K562 (cell line): ENCODE measurements around the gene DCAF11. TPM values are rescaled to one million over a fixed set of nuclear protein-coding genes. Genes with fewer than 3 reads are reported as not detected.
A peak's percentile ranks its signal among the peaks of the same experiment; 100 is the strongest.

Experiments
- DACH1 ChIP-seq: fragments of 450-650 bp; IDR thresholded peaks from 2 replicates; pipeline ENCODE4 v1.6.1; 2018; ENCODE audit not compliant: partially characterized antibody
- ELK3 ChIP-seq: fragments of 450-650 bp; formaldehyde crosslinking; IDR thresholded peaks from 2 replicates; pipeline ENCODE4 v1.4.0; 2020; ENCODE audit warnings: mild to moderate bottlenecking
- EZH2 ChIP-seq: IDR thresholded peaks from 2 replicates; pipeline ENCODE4 v1.6.1; 2012; ENCODE audit warnings: low read depth, mild to moderate bottlenecking, inconsistent platforms, low read length, borderline replicate concordance
- KHSRP ChIP-seq: fragments of 450-650 bp; IDR thresholded peaks from 2 replicates; pipeline ENCODE4 v1.6.1; 2017
- KLF16 ChIP-seq: IDR thresholded peaks from 2 replicates; pipeline ENCODE4 v1.6.1; 2016; ENCODE audit warnings: antibody characterized with exemption
- NFYB ChIP-seq: IDR thresholded peaks from 2 replicates; pipeline ENCODE4 v1.6.1; 2011; ENCODE audit warnings: mild to moderate bottlenecking, moderate library complexity; ENCODE audit not compliant: insufficient read length; ENCODE audit errors: extremely low read depth
- NR1H2 ChIP-seq: sonication (generic); formaldehyde crosslinking; IDR thresholded peaks from 2 replicates; pipeline ENCODE4 v1.4.0; 2020; ENCODE audit warnings: mild to moderate bottlenecking, missing genetic modification reagents
- NR2C1 ChIP-seq, 2 experiments: fragments of 450-650 bp; IDR thresholded peaks; 2 replicates each; pipeline ENCODE4 v1.6.1; 2017; ENCODE audit warnings: mild to moderate bottlenecking in 2 of 2, antibody characterized with exemption in 1 of 2, inconsistent platforms in 1 of 2, missing compliant biosample characterization in 1 of 2, missing genetic modification characterization in 1 of 2
- PHB ChIP-seq: fragments of 250-450 bp; sonication (Bioruptor Pico); IDR thresholded peaks from 2 replicates; pipeline ENCODE4 v1.5.0; 2021
- RBBP5 ChIP-seq: fragments of 200-600 bp; sonication (generic); IDR thresholded peaks from 2 replicates; pipeline ENCODE4 v1.6.1; 2012; ENCODE audit warnings: borderline replicate concordance, mild to moderate bottlenecking, low read length, control low read depth, inconsistent platforms; ENCODE audit not compliant: insufficient read depth, poor library complexity, severe bottlenecking
- SMARCC2 ChIP-seq: fragments of 450-650 bp; IDR thresholded peaks from 2 replicates; pipeline ENCODE4 v1.6.1; 2017; ENCODE audit warnings: antibody characterized with exemption, moderate library complexity, mild to moderate bottlenecking, low read depth
- SREBF1 ChIP-seq: fragments of 150-350 bp; IDR thresholded peaks from 2 replicates; pipeline ENCODE4 v1.6.1; 2014; ENCODE audit warnings: antibody characterized with exemption, low read depth, low read length, borderline replicate concordance
- XRCC3 ChIP-seq: fragments of 450-650 bp; IDR thresholded peaks from 2 replicates; pipeline ENCODE4 v1.6.1; 2017; ENCODE audit warnings: mild to moderate bottlenecking, moderate library complexity
- ZBTB2 ChIP-seq: fragments of 450-650 bp; IDR thresholded peaks from 2 replicates; pipeline ENCODE4 v1.6.1; 2016; ENCODE audit warnings: antibody characterized with exemption
- ZBTB7A ChIP-seq: IDR thresholded peaks from 2 replicates; pipeline ENCODE4 v1.6.1; 2011; ENCODE audit warnings: low read depth, mild to moderate bottlenecking, low read length, moderate library complexity, borderline replicate concordance; ENCODE audit not compliant: control insufficient read depth
- ZNF431 ChIP-seq: sonication (generic); formaldehyde crosslinking; IDR thresholded peaks from 2 replicates; pipeline ENCODE4 v1.8.0; 2022; ENCODE audit warnings: mild to moderate bottlenecking, missing genetic modification reagents
- ZNF449 ChIP-seq: fragments of 250-450 bp; sonication (Bioruptor Pico); IDR thresholded peaks from 2 replicates; pipeline ENCODE4 v1.8.0; 2022; ENCODE audit warnings: moderate library complexity, mild to moderate bottlenecking, inconsistent platforms
- polyA plus RNA-seq, 8 experiments: library from polyadenylated mRNA; depleted of rRNA in 4 of 8; stranded (reverse) in 5 of 8; unstranded in 3 of 8; fragments of >200 nt; fragmentation: Nextera tagmentation in 2 of 8; fragmentation: Illumina TruSeq in 1 of 8; extraction: Ambion mirVana in 2 of 8; extraction: Trizol in 1 of 8; gene quantifications; 2 replicates each; pipeline versions ENCODE4 v1.2.1 to v1.2.3, GENCODE V29; 2011 to 2014; ENCODE audit warnings: inconsistent platforms in 1 of 8, missing spikeins in 1 of 8
- total RNA-seq, 7 experiments: library from RNA; depleted of rRNA in 6 of 7; stranded (reverse); fragments of >200 nt in 6 of 7; fragmentation: Illumina TruSeq in 2 of 7; extraction: Trizol in 2 of 7; gene quantifications; 2 replicates each; pipeline versions ENCODE4 v1.2.1 to v1.2.3, GENCODE V29; 2011 to 2021; ENCODE audit warnings: low replicate concordance in 1 of 7
- TF ChIP-seq, protein P1 (sequence below): fragments of 250-450 bp; sonication (Bioruptor Pico); IDR thresholded peaks from 2 replicates; pipeline ENCODE4 v1.5.0; 2021; ENCODE audit warnings: mild to moderate bottlenecking, borderline replicate concordance
- TF ChIP-seq, protein P2 (sequence below): fragments of 200-800 bp; sonication (Bioruptor generic); IDR thresholded peaks from 2 replicates; pipeline ENCODE4 v1.6.1; 2017; ENCODE audit warnings: missing genetic modification characterization, missing compliant biosample characterization

DCAF11 gene
- total and polyA plus RNA-seq, 9 of the 15 experiments (the other 6 are each of a cell fraction or from before 2014, with no cell fraction given), result 8.5 to 46.2 (median 36.4) TPM

GRCh38 chr14:24160850-24161804 is 46.5 kb downstream of the DCAF11 start, which contains the start of gene IRF9 (continued):
- TF ChIP-seq SMARCC2, result no peak
- TF ChIP-seq PHB, result no peak
- TF ChIP-seq SREBF1, result no peak
- no peak for TF ChIP-seq RBBP5
- TF ChIP-seq EZH2, result no peak
- no peak for TF ChIP-seq ZNF449
- no peak for TF ChIP-seq ELK3 (CRISPR knock-in tag)
- TF ChIP-seq, protein P1, sequence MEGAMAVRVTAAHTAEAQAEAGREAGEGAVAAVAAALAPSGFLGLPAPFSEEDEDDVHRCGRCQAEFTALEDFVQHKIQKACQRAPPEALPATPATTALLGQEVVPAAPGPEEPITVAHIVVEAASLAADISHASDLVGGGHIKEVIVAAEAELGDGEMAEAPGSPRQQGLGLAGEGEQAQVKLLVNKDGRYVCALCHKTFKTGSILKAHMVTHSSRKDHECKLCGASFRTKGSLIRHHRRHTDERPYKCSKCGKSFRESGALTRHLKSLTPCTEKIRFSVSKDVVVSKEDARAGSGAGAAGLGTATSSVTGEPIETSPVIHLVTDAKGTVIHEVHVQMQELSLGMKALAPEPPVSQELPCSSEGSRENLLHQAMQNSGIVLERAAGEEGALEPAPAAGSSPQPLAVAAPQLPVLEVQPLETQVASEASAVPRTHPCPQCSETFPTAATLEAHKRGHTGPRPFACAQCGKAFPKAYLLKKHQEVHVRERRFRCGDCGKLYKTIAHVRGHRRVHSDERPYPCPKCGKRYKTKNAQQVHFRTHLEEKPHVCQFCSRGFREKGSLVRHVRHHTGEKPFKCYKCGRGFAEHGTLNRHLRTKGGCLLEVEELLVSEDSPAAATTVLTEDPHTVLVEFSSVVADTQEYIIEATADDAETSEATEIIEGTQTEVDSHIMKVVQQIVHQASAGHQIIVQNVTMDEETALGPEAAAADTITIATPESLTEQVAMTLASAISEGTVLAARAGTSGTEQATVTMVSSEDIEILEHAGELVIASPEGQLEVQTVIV (CRISPR knock-in tag), result no peak
- TF ChIP-seq ZBTB7A, result no peak; the same call in 1 of the 2 replicates
- TF ChIP-seq DACH1, result no peak
- no peak for TF ChIP-seq XRCC3
- no peak for TF ChIP-seq NR1H2 (CRISPR knock-in tag)
- TF ChIP-seq, protein P2, sequence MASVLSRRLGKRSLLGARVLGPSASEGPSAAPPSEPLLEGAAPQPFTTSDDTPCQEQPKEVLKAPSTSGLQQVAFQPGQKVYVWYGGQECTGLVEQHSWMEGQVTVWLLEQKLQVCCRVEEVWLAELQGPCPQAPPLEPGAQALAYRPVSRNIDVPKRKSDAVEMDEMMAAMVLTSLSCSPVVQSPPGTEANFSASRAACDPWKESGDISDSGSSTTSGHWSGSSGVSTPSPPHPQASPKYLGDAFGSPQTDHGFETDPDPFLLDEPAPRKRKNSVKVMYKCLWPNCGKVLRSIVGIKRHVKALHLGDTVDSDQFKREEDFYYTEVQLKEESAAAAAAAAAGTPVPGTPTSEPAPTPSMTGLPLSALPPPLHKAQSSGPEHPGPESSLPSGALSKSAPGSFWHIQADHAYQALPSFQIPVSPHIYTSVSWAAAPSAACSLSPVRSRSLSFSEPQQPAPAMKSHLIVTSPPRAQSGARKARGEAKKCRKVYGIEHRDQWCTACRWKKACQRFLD (CRISPR knock-in tag), result peak; percentile 52; the same call in 1 of the 2 replicates
- no peak for TF ChIP-seq ZNF431 (CRISPR knock-in tag)
- no peak for TF ChIP-seq KHSRP
- 0 out of 2 replicates have a peak, but pooled peaks have one; percentile 27 for TF ChIP-seq NR2C1 (IDR thresholded peaks at IDR 0.05)
- peak; percentile 33; the same call in 1 of the 2 replicates for TF ChIP-seq NR2C1 (tag; IDR thresholded peaks at IDR 0.05)
- peak; percentile 51; the same call in 1 of the 2 replicates for TF ChIP-seq ZBTB2
- no peak for TF ChIP-seq NFYB
- TF ChIP-seq KLF16, result 0 out of 2 replicates have a peak, but pooled peaks have one; percentile 32
